Measurements from ENCODE around the gene MVK. TPM values are rescaled to one million over a fixed set of nuclear protein-coding genes. Genes with fewer than 3 reads are reported as not detected.

Gene MVK
- total and polyA plus RNA-seq, 8 donors: 1.2 to 22.8 (median 13.8) TPM

DNA sequence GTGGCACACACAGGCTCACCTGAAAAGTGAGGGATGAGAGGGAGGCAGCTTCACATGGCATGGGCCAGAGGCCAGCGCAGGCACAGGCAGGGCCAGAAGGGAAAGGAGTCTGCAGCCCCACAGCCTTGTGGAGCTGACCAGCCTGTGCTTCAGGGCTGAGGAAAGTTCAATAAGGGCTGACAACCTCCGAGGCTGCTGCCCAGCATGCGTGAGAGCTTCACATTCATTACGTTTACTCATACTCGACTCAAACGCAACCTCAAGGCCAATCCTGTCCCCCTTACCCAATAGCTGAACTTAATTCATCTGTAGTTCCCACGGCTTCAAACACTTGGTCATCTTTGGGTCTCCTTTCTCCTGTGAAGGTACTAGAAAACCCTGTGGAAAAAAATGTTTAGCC is 5.1 kb upstream of the MVK start:
- TF ChIP-seq, protein P1, sequence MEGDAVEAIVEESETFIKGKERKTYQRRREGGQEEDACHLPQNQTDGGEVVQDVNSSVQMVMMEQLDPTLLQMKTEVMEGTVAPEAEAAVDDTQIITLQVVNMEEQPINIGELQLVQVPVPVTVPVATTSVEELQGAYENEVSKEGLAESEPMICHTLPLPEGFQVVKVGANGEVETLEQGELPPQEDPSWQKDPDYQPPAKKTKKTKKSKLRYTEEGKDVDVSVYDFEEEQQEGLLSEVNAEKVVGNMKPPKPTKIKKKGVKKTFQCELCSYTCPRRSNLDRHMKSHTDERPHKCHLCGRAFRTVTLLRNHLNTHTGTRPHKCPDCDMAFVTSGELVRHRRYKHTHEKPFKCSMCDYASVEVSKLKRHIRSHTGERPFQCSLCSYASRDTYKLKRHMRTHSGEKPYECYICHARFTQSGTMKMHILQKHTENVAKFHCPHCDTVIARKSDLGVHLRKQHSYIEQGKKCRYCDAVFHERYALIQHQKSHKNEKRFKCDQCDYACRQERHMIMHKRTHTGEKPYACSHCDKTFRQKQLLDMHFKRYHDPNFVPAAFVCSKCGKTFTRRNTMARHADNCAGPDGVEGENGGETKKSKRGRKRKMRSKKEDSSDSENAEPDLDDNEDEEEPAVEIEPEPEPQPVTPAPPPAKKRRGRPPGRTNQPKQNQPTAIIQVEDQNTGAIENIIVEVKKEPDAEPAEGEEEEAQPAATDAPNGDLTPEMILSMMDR (IDR thresholded peaks at IDR 0.05): no peak
- TF ChIP-seq POLR2A (IDR thresholded peaks at IDR 0.05) (no peak), POLR2AphosphoS5 (IDR thresholded peaks at IDR 0.05) (no peak), EP300 (IDR thresholded peaks at IDR 0.05) (no peak)
- Histone ChIP-seq H3K36me3 (peaks cover 12 to 83% (median 68%) of the 10 kb centered on the region in 4 donors), H3K9me3 (no peaks in the 10 kb centered on the region), H3K27me3 (no peaks in the 10 kb centered on the region), H3K27ac (no peak overlapping the region), H3K4me3 (no peak overlapping the region), H3K4me1 (peaks cover 0 to 14% (median 9%) of the 10 kb centered on the region in 4 donors)
- DNase-seq: no peak
- intact Hi-C loops (cut with DNase I; ENCODE audit: low total_unique reads): no loop called here
- 78 to 88% (median 84%) methylated on average over 7 of the region's 7 CpGs for WGBS, 5 donors

DNA sequence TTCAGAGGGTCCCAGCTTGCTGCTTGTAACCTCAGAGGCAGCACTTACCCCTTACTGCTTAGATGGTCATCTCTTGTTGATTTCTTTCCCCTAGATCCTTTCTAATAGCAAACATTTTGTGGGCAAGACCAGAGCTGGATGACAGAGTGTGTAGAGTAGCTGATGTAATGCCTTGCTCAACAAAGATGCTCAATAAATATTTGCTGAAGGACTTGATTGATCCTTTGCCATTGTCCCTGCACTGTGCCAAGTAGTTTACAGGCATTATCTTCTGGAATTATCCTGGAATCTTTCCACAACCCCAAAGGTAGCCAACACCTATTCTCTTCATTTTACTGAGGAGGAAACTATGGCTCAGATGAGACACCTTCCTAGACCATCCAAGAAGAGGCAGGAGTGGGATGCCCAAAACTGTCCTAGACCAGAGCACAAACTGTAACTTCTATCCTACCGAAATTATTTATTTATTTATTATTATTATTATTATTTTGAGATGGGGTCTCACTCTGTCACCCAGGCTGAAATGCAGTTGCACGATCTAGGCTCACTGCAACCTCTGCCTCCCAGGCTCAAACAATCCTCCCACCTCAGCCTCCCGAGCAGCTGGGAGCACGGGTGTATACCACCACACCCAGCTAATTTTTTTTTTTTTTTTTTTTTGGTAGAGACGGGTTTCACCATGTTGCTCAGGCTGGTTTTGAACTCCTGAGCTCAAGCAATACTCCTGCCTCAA is 1.7 kb upstream of the MVK start:
- Histone ChIP-seq H3K36me3 (peaks cover 9 to 63% (median 50%) of the 10 kb centered on the region in 4 donors), H3K9me3 (no peaks in the 10 kb centered on the region), H3K27ac (peak overlapping the region in 1 of 5 donors; percentile 94), H3K4me3 (no peak overlapping the region), H3K4me1 (peaks cover 0 to 37% (median 22%) of the 10 kb centered on the region in 4 donors), H3K27me3 (no peaks in the 10 kb centered on the region)
- TF ChIP-seq POLR2AphosphoS5 (IDR thresholded peaks at IDR 0.05) (no peak), EP300 (IDR thresholded peaks at IDR 0.05) (no peak), POLR2A (IDR thresholded peaks at IDR 0.05) (no peak)
- TF ChIP-seq, protein P1 (IDR thresholded peaks at IDR 0.05): no peak
- intact Hi-C loops (cut with DNase I; ENCODE audit: low total_unique reads): no loop called here
- no peak for DNase-seq
- WGBS, 5 donors: 80 to 90% (median 83%) methylated on average over 5 of the region's 5 CpGs

GRCh38 chr12:109572506-109572845 is 1.1 kb upstream of the MVK start:
- peak overlapping the region; percentile 67 to 75 (median 74) for H3K4me3 ChIP-seq
- peak overlapping the region in 2 of 5 donors; percentile 91 to 94 for H3K27ac ChIP-seq
- H3K27me3 ChIP-seq: no peaks in the 10 kb centered on the region
- no peaks in the 10 kb centered on the region for H3K9me3 ChIP-seq
- WGBS, 5 donors: 58 to 73% (median 63%) methylated on average over 3 of the region's 3 CpGs
- intact Hi-C loops (cut with DNase I; ENCODE audit: low total_unique reads): no loop called here
- peaks cover 0 to 37% (median 22%) of the 10 kb centered on the region in 4 donors for H3K4me1 ChIP-seq
- no peak for TF ChIP-seq POLR2AphosphoS5 (IDR thresholded peaks at IDR 0.05)
- TF ChIP-seq, protein P1 (IDR thresholded peaks at IDR 0.05): no peak
- no peak for TF ChIP-seq POLR2A (IDR thresholded peaks at IDR 0.05)
- no peak for TF ChIP-seq EP300 (IDR thresholded peaks at IDR 0.05)
- peaks cover 14 to 63% (median 50%) of the 10 kb centered on the region in 4 donors for H3K36me3 ChIP-seq
- DNase-seq: no peak

GRCh38 chr12:109573914-109574244 is 285 bp downstream of the MVK start:
- DNase-seq: no peak
- Histone ChIP-seq H3K27me3 (no peaks in the 10 kb centered on the region), H3K27ac (peak overlapping the region; percentile 79 to 94 (median 87)), H3K9me3 (no peaks in the 10 kb centered on the region), H3K36me3 (peaks cover 11 to 63% (median 51%) of the 10 kb centered on the region in 4 donors), H3K4me1 (peaks cover 0 to 37% (median 22%) of the 10 kb centered on the region in 4 donors), H3K4me3 (peak overlapping the region; percentile 67 to 75 (median 74))
- intact Hi-C loops (cut with DNase I; ENCODE audit: low total_unique reads): no loop called here
- TF ChIP-seq EP300 (IDR thresholded peaks at IDR 0.05): no peak
- TF ChIP-seq POLR2AphosphoS5 (IDR thresholded peaks at IDR 0.05): no peak
- WGBS, 5 donors: 0 to 3% (median 1%) methylated on average over 11 to 13 of the region's 13 CpGs

- no peak overlapping the region for H3K27ac ChIP-seq
These were observed 2.1 kb downstream of the MVK start for GRCh38 chr12:109575683-109576082.

More at GRCh38 chr12:109575683-109576082, 2.1 kb downstream of the MVK start:
- intact Hi-C loops (cut with DNase I; ENCODE audit: low total_unique reads): no loop called here
- no peak overlapping the region for H3K4me3 ChIP-seq
- TF ChIP-seq EP300 (IDR thresholded peaks at IDR 0.05) (no peak), POLR2AphosphoS5 (IDR thresholded peaks at IDR 0.05) (no peak), POLR2A (IDR thresholded peaks at IDR 0.05) (no peak)
- TF ChIP-seq, protein P1 (IDR thresholded peaks at IDR 0.05): no peak
- peaks cover 0 to 37% (median 22%) of the 10 kb centered on the region in 4 donors for H3K4me1 ChIP-seq
- H3K9me3 ChIP-seq: no peaks in the 10 kb centered on the region
- WGBS, 5 donors: 41 to 71% (median 60%) methylated on average over 3 of the region's 3 CpGs
- no peaks in the 10 kb centered on the region for H3K27me3 ChIP-seq
- H3K36me3 ChIP-seq: peaks cover 22 to 63% (median 53%) of the 10 kb centered on the region in 4 donors
- no peak for DNase-seq

Measured in stomach (tissue), 9 donors.